GM06990 (cell line): ENCODE measurements around the gene SYTL1.

ENCODE experiments used
- DNase-seq: peaks from one replicate; pipeline ENCODE4 v3.0.0-alpha.2; 2011; ENCODE audit not compliant: insufficient read length; ENCODE audit errors: extremely low read depth
- H3K27me3 ChIP-seq: replicated peaks from 2 replicates; pipeline ENCODE4 v1.6.0; 2011; ENCODE audit warnings: low read length; ENCODE audit not compliant: control insufficient read depth, insufficient read depth
- H3K36me3 ChIP-seq: 2 replicates; pipeline ENCODE4 v1.5.1; 2011; ENCODE audit warnings: low read length; ENCODE audit not compliant: control insufficient read depth, insufficient read depth
- H3K4me3 ChIP-seq: replicated peaks from 2 replicates; pipeline ENCODE4 v1.5.1; 2011; ENCODE audit warnings: low read depth, mild to moderate bottlenecking, control low read depth, low read length
- TF ChIP-seq, protein P1 (sequence below): IDR thresholded peaks from 2 replicates; pipeline ENCODE4 v1.5.1; 2011; ENCODE audit warnings: low read length, control low read depth, mild to moderate bottlenecking, inconsistent platforms; ENCODE audit not compliant: insufficient read depth, poor library complexity, severe bottlenecking

SYTL1 gene

DNA sequence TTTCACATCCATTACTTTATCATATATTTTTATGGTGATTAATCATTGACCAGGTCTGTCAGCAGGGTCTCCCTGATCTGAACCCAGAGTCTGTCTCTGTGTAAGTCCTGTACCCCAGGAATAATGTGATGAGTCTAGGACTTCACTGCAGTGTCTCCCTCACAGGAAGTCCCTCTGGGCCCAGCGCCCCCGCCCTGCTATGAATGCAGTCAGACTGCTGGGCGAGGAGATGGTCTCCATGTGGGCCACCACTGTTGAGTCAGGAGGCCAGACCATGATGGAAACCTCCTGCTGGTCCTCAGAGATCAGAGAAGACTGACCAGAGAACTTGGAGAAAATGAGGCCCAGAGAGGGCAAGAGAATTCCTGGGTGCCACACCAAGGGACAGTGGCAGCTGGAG lies 10.4 kb upstream of the SYTL1 start:
- TF ChIP-seq, protein P1, sequence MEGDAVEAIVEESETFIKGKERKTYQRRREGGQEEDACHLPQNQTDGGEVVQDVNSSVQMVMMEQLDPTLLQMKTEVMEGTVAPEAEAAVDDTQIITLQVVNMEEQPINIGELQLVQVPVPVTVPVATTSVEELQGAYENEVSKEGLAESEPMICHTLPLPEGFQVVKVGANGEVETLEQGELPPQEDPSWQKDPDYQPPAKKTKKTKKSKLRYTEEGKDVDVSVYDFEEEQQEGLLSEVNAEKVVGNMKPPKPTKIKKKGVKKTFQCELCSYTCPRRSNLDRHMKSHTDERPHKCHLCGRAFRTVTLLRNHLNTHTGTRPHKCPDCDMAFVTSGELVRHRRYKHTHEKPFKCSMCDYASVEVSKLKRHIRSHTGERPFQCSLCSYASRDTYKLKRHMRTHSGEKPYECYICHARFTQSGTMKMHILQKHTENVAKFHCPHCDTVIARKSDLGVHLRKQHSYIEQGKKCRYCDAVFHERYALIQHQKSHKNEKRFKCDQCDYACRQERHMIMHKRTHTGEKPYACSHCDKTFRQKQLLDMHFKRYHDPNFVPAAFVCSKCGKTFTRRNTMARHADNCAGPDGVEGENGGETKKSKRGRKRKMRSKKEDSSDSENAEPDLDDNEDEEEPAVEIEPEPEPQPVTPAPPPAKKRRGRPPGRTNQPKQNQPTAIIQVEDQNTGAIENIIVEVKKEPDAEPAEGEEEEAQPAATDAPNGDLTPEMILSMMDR, result no peak
- no peak for DNase-seq
- no peak overlapping the region for H3K4me3 ChIP-seq
- H3K27me3 ChIP-seq, result no peaks in the 10 kb centered on the region
- H3K36me3 ChIP-seq, result peaks cover 47% of the 10 kb centered on the region

GRCh38 chr1:27331922-27332321 lies 9.9 kb upstream of the SYTL1 start:
- Histone ChIP-seq H3K36me3 (peaks cover 48% of the 10 kb centered on the region), H3K27me3 (no peaks in the 10 kb centered on the region), H3K4me3 (no peak overlapping the region)
- DNase-seq, result no peak
- TF ChIP-seq, protein P1, result no peak

GRCh38 chr1:27332536-27333281 lies 9.1 kb upstream of the SYTL1 start:
- DNase-seq, result no peak
- Histone ChIP-seq H3K36me3 (peaks cover 48% of the 10 kb centered on the region), H3K27me3 (no peaks in the 10 kb centered on the region), H3K4me3 (no peak overlapping the region)
- TF ChIP-seq, protein P1, result peak; percentile 87

DNA sequence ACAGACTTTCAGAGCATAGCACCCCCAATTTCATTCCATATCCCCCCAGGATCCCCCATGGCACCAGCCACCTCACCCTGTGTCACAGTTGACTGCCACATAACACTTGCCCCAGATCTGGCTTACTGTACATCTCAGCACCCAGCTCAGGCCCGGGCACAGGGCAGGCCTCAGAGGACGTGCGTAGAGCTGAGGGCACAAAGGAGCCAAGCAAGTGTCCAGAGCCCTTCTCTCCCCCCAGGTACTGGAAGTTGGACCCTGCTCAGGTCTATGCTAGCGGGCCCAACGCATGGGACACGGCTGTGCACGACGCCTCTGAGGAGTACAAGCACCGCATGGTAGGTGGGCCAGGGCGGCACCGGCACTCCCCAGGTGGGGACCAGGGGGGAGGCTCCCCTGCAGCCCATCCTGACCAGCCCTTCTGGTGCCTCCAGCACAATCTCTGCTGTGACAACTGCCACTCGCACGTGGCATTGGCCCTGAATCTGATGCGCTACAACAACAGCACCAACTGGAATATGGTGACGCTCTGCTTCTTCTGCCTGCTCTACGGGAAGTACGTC lies 8.0 kb upstream of the SYTL1 start:
- DNase-seq, result no peak
- peaks cover 49% of the 10 kb centered on the region for H3K36me3 ChIP-seq
- TF ChIP-seq, protein P1, result no peak
- no peak overlapping the region for H3K4me3 ChIP-seq
- no peaks in the 10 kb centered on the region for H3K27me3 ChIP-seq

DNA sequence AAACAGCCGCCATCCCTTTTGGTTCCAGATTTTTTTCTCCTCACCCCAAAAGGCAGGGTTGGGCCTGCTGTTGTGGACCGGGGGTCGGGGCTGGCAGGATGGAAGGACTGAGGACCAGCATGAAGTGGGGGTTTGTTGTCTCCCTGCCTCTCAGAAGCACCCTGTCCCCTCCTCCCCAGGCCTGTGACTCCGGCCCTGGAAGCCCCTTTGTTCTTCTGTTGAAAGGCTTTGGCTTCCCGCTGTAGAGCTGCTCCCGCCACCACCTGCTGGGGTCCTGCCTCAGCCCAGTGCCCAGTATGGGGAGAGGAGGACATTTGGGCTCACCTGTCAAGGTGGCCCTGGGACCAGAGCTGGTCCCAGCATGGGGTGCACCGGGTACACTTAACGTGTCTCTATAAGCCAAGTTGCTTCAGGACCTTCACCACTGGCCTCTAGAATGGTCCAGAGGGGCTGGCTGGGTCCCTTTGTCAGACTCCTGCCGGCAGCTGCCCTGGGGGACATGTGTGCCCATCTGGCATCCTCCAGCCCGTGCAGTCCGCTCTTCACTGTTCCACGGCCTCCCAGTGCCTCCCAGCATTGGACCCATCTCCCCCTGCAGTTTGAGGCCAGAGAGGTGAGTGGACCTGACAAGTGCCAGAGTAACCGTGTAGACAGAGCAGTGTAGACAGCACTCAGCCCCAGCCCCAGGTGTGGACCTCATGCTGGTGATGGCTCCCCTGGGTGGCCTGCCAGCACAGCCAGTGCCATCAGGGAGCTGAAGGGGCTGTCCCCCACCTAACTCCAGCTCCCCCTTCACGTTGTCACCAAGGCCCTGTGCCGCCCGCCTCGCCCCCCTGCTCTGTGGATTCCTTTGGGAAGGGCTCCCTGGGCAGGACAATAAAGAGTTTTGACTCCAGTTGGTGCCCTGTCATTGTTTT lies 6.1 kb upstream of the SYTL1 start:
- Histone ChIP-seq H3K36me3 (peaks cover 47% of the 10 kb centered on the region), H3K27me3 (no peaks in the 10 kb centered on the region), H3K4me3 (no peak overlapping the region)
- TF ChIP-seq, protein P1, result no peak
- DNase-seq, result no peak
